HG02981 (cell line): Measurements from ENCODE around the gene KLF15.

Source experiments
- ATAC-seq: cut with Tn5 transposase; IDR thresholded peaks from one replicate; pipeline ENCODE4 v1.9.1; 2021; ENCODE audit warnings: mild to moderate bottlenecking, moderate library complexity; ENCODE audit not compliant: unreplicated experiment

KLF15 gene

DNA sequence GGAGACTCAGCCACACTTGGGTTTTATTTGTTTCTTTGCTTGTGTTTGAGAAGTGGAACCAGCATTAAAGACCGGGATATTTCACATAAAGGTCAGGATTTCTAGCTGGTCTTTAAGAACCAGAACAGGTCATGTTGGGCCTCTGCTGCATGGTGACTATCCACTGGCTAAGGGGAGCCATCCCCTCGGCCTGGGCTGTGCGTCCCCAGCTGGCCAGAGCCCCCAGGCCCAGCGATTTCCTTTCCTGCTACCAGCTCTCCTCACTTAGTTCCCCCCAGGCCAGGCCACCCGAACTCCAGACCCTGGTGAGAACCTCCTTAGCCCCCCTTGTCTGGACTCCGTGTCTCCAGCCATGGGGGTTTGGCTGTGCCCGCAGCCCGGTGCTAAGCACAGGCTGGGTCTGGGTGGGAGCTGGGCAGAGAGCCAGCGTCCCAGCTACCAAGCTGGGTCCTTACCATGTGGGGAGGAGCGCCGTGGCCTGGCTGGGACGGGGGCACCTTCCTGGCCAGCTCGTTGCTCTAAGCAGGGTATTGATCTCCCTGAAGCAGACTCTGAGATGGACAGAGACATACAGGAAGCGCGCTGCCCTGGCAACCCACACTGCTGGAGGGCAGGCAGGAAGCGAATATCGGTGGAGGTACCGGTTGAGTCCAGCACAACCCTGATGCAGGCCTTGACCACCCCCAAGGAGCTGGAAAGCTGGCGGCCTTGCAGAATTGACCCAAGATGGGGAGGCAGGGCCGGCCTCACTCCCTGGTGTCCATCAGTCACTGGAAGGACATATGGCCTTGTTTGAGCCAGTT is 49.4 kb downstream of the KLF15 start:
- ATAC-seq, result no peak

DNA sequence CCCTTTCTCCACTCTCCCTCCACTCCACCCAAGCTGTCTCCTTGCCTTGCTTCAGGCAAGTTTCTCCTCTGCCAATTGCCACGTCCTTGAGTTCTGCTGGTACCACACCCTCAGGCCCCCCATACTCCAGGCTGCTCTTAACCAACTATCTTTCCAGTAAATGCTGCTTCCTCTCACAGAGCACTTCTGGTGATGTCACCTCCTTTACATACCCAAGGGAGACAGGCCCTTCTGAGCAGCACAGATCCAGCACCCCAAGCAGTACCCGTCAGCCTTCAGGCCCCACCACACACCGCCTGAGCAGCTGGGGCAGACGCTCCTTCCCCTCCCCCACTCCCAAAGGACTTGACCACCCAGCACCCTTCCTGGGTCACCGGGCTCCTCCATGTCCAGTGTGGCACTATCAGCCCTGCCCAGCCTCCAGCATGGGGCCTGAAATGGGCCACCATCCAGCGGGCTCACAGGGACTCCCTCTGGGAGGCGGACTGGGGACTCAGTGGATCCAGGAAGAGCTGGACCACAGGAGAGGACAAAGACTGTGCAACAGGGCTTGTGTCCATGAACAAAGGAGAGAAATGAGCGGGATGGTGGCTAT is 50.2 kb downstream of the KLF15 start:
- no peak for ATAC-seq

DNA sequence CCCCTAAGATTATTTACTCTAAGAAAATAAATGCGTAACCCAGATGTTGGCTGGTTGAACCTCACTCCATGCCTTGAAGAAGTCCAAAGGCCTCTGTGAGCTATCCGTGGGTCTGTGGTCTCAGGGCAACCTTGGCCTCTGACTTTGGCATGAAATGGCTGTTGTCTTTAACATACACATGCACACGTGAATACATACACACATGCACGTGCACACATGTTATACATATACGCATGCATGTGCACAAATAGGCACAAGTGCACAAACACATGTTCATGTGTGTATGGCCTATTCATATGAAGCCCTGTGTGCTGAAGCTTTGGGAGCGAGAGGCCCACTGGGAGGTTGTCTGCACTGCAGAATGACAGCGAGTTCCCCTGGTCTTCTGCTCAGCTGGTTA is 50.8 kb downstream of the KLF15 start:
- ATAC-seq, result no peak

DNA sequence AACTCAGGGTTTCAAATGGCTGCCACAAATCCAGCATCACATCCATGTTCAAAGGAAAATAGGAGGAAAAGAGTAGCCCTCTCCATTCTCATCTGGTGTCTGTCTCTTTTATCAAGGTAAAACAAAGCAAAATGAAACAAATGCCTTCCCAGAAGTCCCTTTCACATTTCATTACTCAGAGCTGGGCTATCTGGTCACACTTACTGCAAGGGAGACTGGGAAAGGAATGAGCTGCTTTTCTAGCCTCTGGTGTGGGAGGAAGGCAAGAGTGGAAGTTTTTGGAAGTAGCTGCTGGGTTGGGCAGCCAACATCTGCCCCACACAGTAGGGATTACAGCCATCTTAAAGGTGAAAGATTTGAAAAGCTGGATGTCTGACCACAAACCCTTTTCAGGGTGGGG is 51.8 kb downstream of the KLF15 start:
- ATAC-seq, result no peak

DNA sequence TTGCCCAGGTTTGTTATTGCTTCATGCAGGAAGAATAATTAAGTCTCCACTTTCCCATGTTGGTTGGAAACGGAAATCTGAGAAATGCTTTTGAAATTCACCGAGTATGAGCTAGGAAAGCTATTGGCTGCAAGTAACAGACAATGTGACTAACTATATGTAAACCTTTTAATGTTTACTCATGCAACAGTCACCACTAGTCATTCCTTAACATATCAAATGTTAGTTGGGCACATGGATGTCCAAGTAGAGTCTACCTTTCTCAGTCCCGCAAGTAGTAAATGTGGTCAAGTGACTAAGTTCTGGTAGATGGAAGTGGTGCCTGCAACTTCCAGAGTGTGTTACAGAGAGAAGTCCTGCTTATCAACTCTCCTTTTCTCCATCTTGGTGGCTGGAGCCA is 52.5 kb downstream of the KLF15 start:
- ATAC-seq, result no peak

DNA sequence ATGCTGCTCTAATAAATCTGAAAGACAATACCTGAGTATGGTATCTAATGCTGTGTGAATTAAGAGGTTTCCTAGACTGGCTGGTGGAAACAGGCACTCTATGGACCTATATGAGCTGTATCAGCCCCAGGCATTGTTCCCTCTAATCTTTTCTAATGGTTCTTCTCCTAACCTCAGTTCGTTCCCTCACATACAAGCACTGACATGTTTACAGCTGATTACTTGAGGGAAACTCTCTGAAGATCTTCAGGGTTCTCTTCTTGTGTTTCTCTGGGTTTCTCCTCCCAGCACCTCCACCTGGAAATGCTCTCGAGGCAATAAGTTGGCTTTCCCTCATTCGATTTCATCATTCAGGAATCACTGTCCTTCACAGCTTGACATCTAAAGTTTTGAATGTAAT is 52.9 kb downstream of the KLF15 start:
- ATAC-seq, result no peak

DNA sequence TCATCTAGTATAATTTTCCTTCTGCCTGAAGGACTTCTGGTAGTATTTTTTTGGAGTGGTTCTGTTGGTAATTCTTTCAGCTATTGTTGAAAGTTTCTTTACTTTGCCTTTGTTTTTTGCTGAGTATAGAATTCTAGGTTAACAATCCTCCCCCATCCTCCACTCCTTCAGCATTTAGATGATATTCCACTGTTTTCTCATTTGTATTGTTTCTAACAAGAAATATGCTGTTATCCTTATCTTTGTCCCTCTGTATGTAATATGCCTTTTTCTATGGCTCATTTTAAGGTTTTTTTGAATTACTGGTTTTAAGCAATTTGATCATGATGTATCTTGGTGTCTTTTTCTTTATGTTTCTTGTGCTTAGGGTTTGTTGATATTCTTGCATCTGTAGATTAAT is 53.9 kb downstream of the KLF15 start:
- no peak for ATAC-seq

DNA sequence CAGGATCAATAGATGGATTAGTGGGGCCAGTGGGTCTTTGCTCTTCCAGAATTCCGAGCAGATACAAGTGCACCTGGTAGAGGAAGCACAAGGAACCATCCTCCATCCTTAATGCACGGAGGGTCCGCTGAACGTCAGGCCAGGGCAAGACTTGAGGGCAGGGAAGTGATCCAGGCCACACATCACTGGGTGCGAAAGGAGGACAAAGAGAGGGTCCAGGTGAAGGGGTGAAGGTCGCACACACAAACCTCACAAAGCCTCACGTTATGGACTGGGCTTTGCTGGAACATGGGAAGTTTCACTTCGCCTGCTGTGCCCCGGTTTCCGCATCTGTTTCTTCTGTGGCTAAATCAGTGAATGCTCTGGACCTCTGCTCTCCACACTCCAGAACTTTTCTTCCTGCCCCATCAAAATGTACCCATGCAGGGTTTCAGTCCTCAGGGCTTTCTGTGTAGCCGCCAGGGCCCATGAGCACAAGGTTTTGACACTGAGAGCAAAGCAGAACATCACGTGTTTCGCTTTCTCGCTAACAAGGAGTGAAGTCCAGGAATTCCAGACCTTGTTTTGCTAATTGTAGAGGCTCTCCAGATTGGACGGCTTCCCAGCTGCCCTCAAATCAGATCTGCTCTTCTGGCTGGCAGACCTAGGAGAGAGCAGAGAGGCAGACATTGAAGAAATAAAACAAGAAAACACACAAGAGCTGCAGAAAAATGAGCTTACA is 56.3 kb downstream of the KLF15 start:
- ATAC-seq, result no peak

DNA sequence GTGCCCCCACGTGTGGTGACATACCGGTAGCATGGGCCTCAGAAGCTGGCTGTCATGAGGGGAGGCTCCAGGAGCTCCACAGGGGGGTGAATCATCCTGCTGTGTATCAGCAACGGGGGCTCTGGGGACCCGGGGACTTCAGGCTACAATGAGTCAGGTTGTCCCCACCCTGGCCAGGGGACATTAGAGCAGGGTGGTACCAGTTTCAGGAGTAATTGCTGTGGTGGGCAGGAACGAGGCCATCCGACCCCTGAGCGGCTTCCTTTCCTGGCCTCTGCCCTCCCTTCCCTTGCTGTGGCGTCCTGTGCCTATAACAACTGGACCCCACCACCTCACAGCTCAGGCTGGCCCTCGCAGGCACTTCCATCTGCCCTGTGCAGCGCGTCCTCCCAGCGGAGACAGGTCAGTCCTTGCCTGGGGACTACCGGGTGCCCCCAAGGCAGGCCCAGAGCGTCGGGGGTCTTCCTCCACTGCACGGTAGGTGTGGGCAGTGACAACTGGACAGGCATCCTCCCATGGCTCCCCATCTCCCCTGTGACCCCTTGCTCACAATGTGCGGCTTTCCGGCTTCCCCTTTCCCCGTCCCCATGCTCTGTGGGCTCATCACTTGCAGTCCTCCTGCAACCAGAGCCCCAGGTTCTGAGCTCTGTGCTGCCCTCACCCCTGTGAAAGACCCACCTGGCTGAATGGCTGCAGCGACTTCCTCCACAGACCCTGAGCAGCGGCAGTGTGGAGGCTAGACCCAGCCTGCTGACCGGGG is 57.0 kb downstream of the KLF15 start:
- ATAC-seq, result no peak

DNA sequence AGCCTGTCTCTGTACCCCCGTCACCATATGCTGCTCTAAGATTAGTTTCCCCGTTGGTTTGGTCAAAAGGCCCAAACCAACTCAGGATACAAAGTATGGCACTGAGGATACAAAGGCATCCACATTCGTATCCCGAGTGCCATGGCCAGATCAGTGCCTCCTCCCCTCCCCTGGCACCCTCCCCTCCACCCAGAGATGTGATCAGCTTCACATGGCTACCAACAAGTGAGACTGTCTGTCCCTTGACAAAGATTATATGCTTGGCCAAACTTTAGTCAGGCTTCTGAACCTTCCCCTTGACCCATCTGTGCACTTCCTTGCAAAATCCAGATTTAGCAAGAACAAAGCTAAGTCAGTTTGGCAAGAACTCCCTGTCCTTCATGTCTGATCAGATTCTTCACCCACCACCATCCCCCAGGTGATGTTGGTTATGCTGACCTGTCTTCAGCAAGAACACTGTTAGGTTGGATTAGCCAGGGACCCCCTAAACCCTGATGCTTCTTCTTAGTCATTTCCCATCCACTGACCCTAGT is 61.7 kb downstream of the KLF15 start:
- ATAC-seq, result no peak

DNA sequence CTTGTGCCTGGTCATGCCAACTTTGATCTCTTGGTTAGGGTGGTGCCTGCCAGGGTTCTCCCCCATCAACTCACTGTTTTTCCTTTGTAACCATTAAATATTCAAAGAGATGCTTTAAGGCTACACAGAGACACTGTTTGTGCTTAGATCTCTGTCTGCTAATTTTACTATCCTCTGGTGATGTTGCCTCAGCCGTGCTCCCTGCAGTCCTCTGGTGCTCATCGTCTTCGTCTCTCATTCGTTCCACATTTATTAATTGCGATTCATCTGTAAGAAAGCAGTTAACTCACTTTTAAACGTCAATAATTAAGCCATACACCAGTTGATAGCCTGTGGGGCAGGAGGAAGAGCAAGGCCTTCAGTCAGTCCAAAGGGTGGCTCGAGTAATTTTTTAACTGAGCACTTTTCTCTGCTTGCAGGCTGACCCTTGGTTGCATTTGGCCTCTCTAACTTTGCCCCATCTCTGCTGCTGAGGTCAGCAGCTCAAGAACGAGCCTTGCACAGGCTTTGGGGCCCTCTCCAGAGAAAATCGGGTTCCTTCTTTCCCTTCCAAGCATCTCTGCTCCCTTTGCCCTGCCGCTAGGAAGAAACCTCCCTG is 62.9 kb downstream of the KLF15 start:
- ATAC-seq, result no peak

DNA sequence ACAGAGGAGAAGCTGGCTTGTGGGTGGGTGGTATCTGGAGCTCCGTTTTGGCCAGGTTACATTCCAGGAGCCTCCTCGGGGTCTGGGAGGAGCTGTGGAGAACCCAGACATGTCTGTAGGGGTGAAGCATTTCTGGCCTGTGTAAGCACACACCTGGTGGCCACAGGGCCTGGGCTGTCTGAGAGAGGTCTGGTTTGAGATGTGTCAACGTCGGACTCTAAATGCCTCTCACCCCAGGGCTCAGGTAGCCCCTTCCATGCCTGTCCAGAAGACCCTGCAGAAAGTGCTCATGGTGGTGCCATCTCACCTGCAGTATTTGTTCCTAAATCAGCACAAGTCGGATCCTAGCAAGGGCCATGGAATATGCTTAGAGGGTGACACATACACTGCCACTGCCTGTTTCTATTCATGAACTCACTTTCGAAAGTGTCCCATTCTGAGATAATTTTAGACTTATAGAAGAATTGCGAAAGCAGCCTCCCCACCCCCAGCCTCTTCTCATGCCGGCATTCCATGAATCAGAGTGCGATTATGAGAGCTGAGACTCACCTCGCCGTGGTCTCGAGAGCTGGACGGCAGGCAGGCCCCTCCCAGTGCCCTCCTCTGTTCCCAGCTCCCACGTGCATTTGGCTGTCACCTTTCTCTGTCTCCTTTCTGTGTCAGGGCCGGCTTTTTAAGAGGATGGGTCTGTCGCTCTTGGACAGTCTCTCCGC is 63.7 kb downstream of the KLF15 start:
- no peak for ATAC-seq
